ENCODE data around the gene LCLAT1. TPM values are rescaled to one million over a fixed set of nuclear protein-coding genes. Genes with fewer than 3 reads are reported as not detected.
A peak's percentile ranks its signal among the peaks of the same experiment; 100 is the strongest.

LCLAT1 gene
- polyA plus RNA-seq, 1 of the 3 experiments (the other 2 are of a cell fraction) = 6.9 TPM

- TF ChIP-seq YY1 (IDR thresholded peaks at IDR 0.05; ENCODE audit: low read depth) = no peak
- peak; percentile 45 for TF ChIP-seq PBX3 (IDR thresholded peaks at IDR 0.05)
- TF ChIP-seq FOXM1 (IDR thresholded peaks at IDR 0.05; ENCODE audit: low read depth) = no peak
- no peak for TF ChIP-seq NFIC (IDR thresholded peaks at IDR 0.05; ENCODE audit: borderline replicate concordance)
- TF ChIP-seq ZBTB33 (IDR thresholded peaks at IDR 0.05; ENCODE audit: borderline replicate concordance, low read depth) = no peak
- no peak for TF ChIP-seq CHD2 (IDR thresholded peaks at IDR 0.05; ENCODE audit: low read length, partially characterized antibody)
- no peak for TF ChIP-seq IRF3 (IDR thresholded peaks at IDR 0.05; ENCODE audit: low read depth, low read length)
- TF ChIP-seq JUND (IDR thresholded peaks at IDR 0.05) = peak; percentile 82
These were observed 64.4 kb downstream of the LCLAT1 start (continued) for GRCh38 chr2:30511122-30512083.

GRCh38 chr2:30512243-30512886 lies 65.3 kb downstream of the LCLAT1 start:
- ChIA-PET CTCF (interaction anchor here (1.7 kb wide), 1 partner anchor 10 kb away, joined by 4 read pairs; no protein-coding TSS in a partner anchor), POLR2A (no interaction called here)
- Histone ChIP-seq H2AFZ (ENCODE audit: low read depth) (no peak overlapping the region), H3K27ac (ENCODE audit: low read depth in 2 of 2, low read length in 1 of 2) (no peak overlapping the region), H3K4me3 (ENCODE audit: low read depth in 2 of 2, low read length in 1 of 2) (no peak overlapping the region), H3K79me2 (ENCODE audit: insufficient read depth) (peaks cover 48% of the 10 kb centered on the region), H3K9me2 (no peaks in the 10 kb centered on the region), H3K9ac (no peak overlapping the region), H3K9me3 (0 out of 2 replicates have a peak, but pooled peaks cover 5% of the 10 kb centered on the region), H3K4me1 (ENCODE audit: control insufficient read depth in 1 of 2, insufficient read depth in 2 of 2, low read depth in 1 of 2, low read length in 1 of 2) (peaks cover 13 to 35% of the 10 kb centered on the region in 2 experiments; a peak in 3 of 4 replicates), H3K36me3 (replicated peaks in 1 of 2; ENCODE audit: control insufficient read depth in 1 of 2, insufficient read depth in 2 of 2, low read length in 1 of 2) (no peaks in the 10 kb centered on the region), H3K27me3 (ENCODE audit: insufficient read depth) (no peaks in the 10 kb centered on the region), H3F3A (replicated peaks; ENCODE audit: insufficient read depth) (peaks cover 4% of the 10 kb centered on the region), H3K4me2 (no peak overlapping the region), H4K20me1 (ENCODE audit: insufficient read depth) (0 out of 2 replicates have a peak, but pooled peaks cover 4% of the 10 kb centered on the region)
- no peak for TF ChIP-seq NRF1 (IDR thresholded peaks at IDR 0.05; ENCODE audit: low read depth, low read length)
- no peak for TF ChIP-seq USF2 (IDR thresholded peaks at IDR 0.05; ENCODE audit: borderline replicate concordance, low read depth, low read length)
- TF ChIP-seq TEAD4 (IDR thresholded peaks at IDR 0.05; ENCODE audit: borderline replicate concordance, insufficient read depth) = no peak
- no peak for TF ChIP-seq SIN3A (IDR thresholded peaks at IDR 0.05; ENCODE audit: borderline replicate concordance, low read depth, low read length)
- TF ChIP-seq MXI1 (IDR thresholded peaks at IDR 0.05; ENCODE audit: low read depth, low read length) = no peak
- no peak for TF ChIP-seq NFIC (IDR thresholded peaks at IDR 0.05; ENCODE audit: borderline replicate concordance)
- TF ChIP-seq POLR2AphosphoS5 (IDR thresholded peaks at IDR 0.05; ENCODE audit: low read depth, low read length) = no peak
- no peak for TF ChIP-seq MEF2A (IDR thresholded peaks at IDR 0.05; ENCODE audit: borderline replicate concordance, low read depth)
- TF ChIP-seq PBX3 (IDR thresholded peaks at IDR 0.05) = no peak
- TF ChIP-seq EZH2phosphoT487 (IDR thresholded peaks at IDR 0.05; ENCODE audit: borderline replicate concordance, low read depth) = no peak
- TF ChIP-seq REST (IDR thresholded peaks at IDR 0.05; ENCODE audit: low read depth, low read length) = no peak
- 81% methylated on average over 3 of the region's 3 CpGs for WGBS (ENCODE audit: low lambda C conversion rate)
- DNase-seq = no peak
